A549 (cell line): Measurements from ENCODE around the gene KCNRG. TPM values are rescaled to one million over a fixed set of nuclear protein-coding genes. Genes with fewer than 3 reads are reported as not detected.
A peak's percentile ranks its signal among the peaks of the same experiment; 100 is the strongest.
"Not testable (repeated sequence)": the region's sequence is repeated elsewhere in the genome, so short reads cannot be mapped to it uniquely, and the experiment has no call there.

Experiments
- ATAC-seq, 2 experiments: fragments of 200-7000 bp in 1 of 2; fragments of >200 bp in 1 of 2; cut with Nextera tagmentation in 1 of 2; cut with Tn5 transposase in 1 of 2; 3 replicates each; pipeline versions ENCODE4 v1.8.0 to v1.9.1; 2018 to 2020; ENCODE audit warnings: mild to moderate bottlenecking in 1 of 2, moderate library complexity in 1 of 2
- CTCF ChIA-PET: fragments of 300-600 bp; sonication (Branson Sonifier 250); formaldehyde crosslinking; extraction: SDS; loops from one replicate; lab custom pipeline; 2021; ENCODE audit warnings: antibody characterized with exemption, inconsistent platforms; lab: Yijun Ruan, JAX
- POLR2A ChIA-PET: fragments of 350-600 bp; formaldehyde crosslinking; extraction: SDS; loops from one replicate; lab custom pipeline; 2021; ENCODE audit warnings: antibody characterized with exemption, inconsistent platforms; lab: Yijun Ruan, JAX
- DNase-seq, 2 experiments: peaks; one replicate each; pipeline versions ENCODE4 v3.0.0 to v3.0.0-alpha.2; 2011 to 2016; ENCODE audit warnings: low read depth in 1 of 2, low spot score in 1 of 2
- FAIRE-seq: peaks from 2 replicates; lab custom pipeline; 2011; peaks lifted over from hg19 to GRCh38; lab: Jason Lieb, UNC
- H3K27ac ChIP-seq, 2 experiments: fragments of >200 bp; sonication (Bioruptor Twin); formaldehyde crosslinking; 3 replicates each; pipeline ENCODE4 v1.5.1; 2016 to 2017
- H3K4me1 ChIP-seq: fragments of >200 bp; sonication (Bioruptor Twin); formaldehyde crosslinking; 3 replicates; pipeline ENCODE4 v1.6.1; 2016
- H3K4me2 ChIP-seq: fragments of >200 bp; sonication (Bioruptor Twin); formaldehyde crosslinking; 3 replicates; pipeline ENCODE4 v1.6.1; 2016
- H3K4me3 ChIP-seq: fragments of >200 bp; sonication (Bioruptor Twin); formaldehyde crosslinking; 3 replicates; pipeline ENCODE4 v1.5.1; 2016
- H3K9me3 ChIP-seq: fragments of >200 bp; sonication (Bioruptor Twin); formaldehyde crosslinking; 3 replicates; pipeline ENCODE4 v1.6.1; 2016
- CBX2 ChIP-seq: fragments of 200-600 bp; sonication (generic); IDR thresholded peaks from 2 replicates; pipeline ENCODE4 v1.6.1; 2016; ENCODE audit warnings: low read depth, mild to moderate bottlenecking, borderline replicate concordance
- CEBPB ChIP-seq, 2 experiments: fragments of >200 bp in 1 of 2; sonication (Bioruptor Twin) in 1 of 2; formaldehyde crosslinking in 1 of 2; IDR thresholded peaks; 2 replicates each; pipeline ENCODE4 v1.6.1; 2012 to 2016
- CHD2 ChIP-seq: fragments of 150-350 bp; IDR thresholded peaks from 2 replicates; pipeline ENCODE4 v1.6.1; 2014; ENCODE audit warnings: low read length; ENCODE audit not compliant: partially characterized antibody
- CHD4 ChIP-seq: fragments of 200-600 bp; sonication (generic); IDR thresholded peaks from 2 replicates; pipeline ENCODE4 v1.6.1; 2016; ENCODE audit warnings: antibody characterized with exemption, mild to moderate bottlenecking, borderline replicate concordance
- EP300 ChIP-seq, 2 experiments: fragments of >200 bp; sonication (Bioruptor Twin); formaldehyde crosslinking; IDR thresholded peaks; 2 replicates in 1 of 2; 3 replicates in 1 of 2; pipeline ENCODE4 v1.6.1; 2016 to 2017
- ESRRA ChIP-seq: fragments of 150-350 bp; IDR thresholded peaks from 2 replicates; pipeline ENCODE4 v1.6.1; 2014; ENCODE audit warnings: mild to moderate bottlenecking, low read length, borderline replicate concordance
- FOSB ChIP-seq: fragments of 250-450 bp; sonication (Bioruptor Pico); IDR thresholded peaks from 2 replicates; pipeline ENCODE4 v1.5.0; 2020; ENCODE audit warnings: mild to moderate bottlenecking, moderate library complexity
- FOXS1 ChIP-seq: fragments of 250-450 bp; sonication (Bioruptor Pico); IDR thresholded peaks from 2 replicates; pipeline ENCODE4 v1.5.0; 2020; ENCODE audit warnings: mild to moderate bottlenecking, moderate library complexity
- HOXA7 ChIP-seq: fragments of 250-450 bp; sonication (Bioruptor Pico); IDR thresholded peaks from 2 replicates; pipeline ENCODE4 v1.5.0; 2020; ENCODE audit warnings: mild to moderate bottlenecking, moderate library complexity
- HOXB13 ChIP-seq: fragments of 250-450 bp; sonication (Bioruptor Pico); IDR thresholded peaks from 2 replicates; pipeline ENCODE4 v1.5.0; 2020; ENCODE audit warnings: low read depth, mild to moderate bottlenecking, moderate library complexity
- NPAS2 ChIP-seq: fragments of 250-450 bp; sonication (Bioruptor Pico); IDR thresholded peaks from 2 replicates; pipeline ENCODE4 v1.8.0; 2022; ENCODE audit warnings: mild to moderate bottlenecking, moderate library complexity, borderline replicate concordance
- RARB ChIP-seq: fragments of 250-450 bp; sonication (Bioruptor Pico); IDR thresholded peaks from 2 replicates; pipeline ENCODE4 v1.8.0; 2021; ENCODE audit warnings: mild to moderate bottlenecking, moderate library complexity
- SREBF2 ChIP-seq: fragments of 450-650 bp; IDR thresholded peaks from 2 replicates; pipeline ENCODE4 v1.6.1; 2014; ENCODE audit warnings: mild to moderate bottlenecking, moderate library complexity
- TFCP2L1 ChIP-seq: fragments of 250-450 bp; sonication (Bioruptor Pico); IDR thresholded peaks from 2 replicates; pipeline ENCODE4 v1.5.0; 2021; ENCODE audit warnings: mild to moderate bottlenecking
- ZC3H11A ChIP-seq: fragments of 450-650 bp; IDR thresholded peaks from 2 replicates; pipeline ENCODE4 v1.6.1; 2014; ENCODE audit warnings: antibody characterized with exemption, mild to moderate bottlenecking
- WGBS: methylation state at CpG from one replicate; pipeline ENCODE4 v1.1.6; 2017; ENCODE audit errors: missing lambda C conversion rate; 5-methylcytosine and 5-hydroxymethylcytosine counted together
- polyA plus RNA-seq, 4 experiments: library from polyadenylated mRNA; depleted of rRNA in 3 of 4; stranded (reverse); fragments of >200 nt; fragmentation: RNase III in 1 of 4; extraction: RNeasy Plus Mini Kit Qiagen cat#74134 plus additional on column Dnase treatment in 1 of 4; gene quantifications; 2 replicates in 3 of 4; 3 replicates in 1 of 4; pipeline ENCODE4 v1.2.3, GENCODE V29; 2011 to 2017
- TF ChIP-seq, protein P1 (sequence below): fragments of 200-600 bp; sonication (generic); IDR thresholded peaks from 2 replicates; pipeline ENCODE4 v1.6.1; 2016; ENCODE audit warnings: antibody characterized with exemption, mild to moderate bottlenecking, moderate library complexity
- TF ChIP-seq, protein P2 (sequence below): IDR thresholded peaks from 2 replicates; pipeline ENCODE4 v1.6.1; 2012
- TF ChIP-seq, protein P3 (sequence below): fragments of 450-650 bp; IDR thresholded peaks from 2 replicates; pipeline ENCODE4 v1.6.1; 2014; ENCODE audit warnings: antibody characterized with exemption
- TF ChIP-seq, protein P4 (sequence below): fragments of >200 bp; sonication (Bioruptor Twin); formaldehyde crosslinking; IDR thresholded peaks from 3 replicates; pipeline ENCODE4 v1.5.1; 2016

Gene KCNRG
- polyA plus RNA-seq, 2 of the 4 experiments (the other 2 are of a cell fraction): 0.53 to 1.5 TPM

DNA sequence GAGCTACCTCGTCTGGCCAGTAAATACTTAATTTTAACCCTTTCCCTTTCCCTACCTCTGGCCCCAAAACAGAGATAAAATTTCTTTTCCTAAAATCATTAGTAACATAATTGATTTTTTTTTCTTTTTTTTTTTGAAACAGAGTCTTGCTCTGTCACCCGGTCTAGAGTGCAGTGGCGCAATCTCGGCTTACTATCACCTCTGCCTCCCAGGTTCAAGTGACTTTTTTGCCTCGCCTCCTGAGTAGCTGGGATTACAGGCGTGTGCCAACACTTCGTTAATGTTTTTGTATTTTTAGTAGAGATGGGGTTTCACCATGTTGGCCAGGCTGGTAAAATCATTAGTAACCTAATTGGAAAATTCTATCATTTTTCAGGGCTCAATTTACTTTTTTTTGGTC lies 28.8 kb upstream of the KCNRG start (continued):
- TF ChIP-seq, protein P1, sequence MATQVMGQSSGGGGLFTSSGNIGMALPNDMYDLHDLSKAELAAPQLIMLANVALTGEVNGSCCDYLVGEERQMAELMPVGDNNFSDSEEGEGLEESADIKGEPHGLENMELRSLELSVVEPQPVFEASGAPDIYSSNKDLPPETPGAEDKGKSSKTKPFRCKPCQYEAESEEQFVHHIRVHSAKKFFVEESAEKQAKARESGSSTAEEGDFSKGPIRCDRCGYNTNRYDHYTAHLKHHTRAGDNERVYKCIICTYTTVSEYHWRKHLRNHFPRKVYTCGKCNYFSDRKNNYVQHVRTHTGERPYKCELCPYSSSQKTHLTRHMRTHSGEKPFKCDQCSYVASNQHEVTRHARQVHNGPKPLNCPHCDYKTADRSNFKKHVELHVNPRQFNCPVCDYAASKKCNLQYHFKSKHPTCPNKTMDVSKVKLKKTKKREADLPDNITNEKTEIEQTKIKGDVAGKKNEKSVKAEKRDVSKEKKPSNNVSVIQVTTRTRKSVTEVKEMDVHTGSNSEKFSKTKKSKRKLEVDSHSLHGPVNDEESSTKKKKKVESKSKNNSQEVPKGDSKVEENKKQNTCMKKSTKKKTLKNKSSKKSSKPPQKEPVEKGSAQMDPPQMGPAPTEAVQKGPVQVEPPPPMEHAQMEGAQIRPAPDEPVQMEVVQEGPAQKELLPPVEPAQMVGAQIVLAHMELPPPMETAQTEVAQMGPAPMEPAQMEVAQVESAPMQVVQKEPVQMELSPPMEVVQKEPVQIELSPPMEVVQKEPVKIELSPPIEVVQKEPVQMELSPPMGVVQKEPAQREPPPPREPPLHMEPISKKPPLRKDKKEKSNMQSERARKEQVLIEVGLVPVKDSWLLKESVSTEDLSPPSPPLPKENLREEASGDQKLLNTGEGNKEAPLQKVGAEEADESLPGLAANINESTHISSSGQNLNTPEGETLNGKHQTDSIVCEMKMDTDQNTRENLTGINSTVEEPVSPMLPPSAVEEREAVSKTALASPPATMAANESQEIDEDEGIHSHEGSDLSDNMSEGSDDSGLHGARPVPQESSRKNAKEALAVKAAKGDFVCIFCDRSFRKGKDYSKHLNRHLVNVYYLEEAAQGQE: no peak

DNA sequence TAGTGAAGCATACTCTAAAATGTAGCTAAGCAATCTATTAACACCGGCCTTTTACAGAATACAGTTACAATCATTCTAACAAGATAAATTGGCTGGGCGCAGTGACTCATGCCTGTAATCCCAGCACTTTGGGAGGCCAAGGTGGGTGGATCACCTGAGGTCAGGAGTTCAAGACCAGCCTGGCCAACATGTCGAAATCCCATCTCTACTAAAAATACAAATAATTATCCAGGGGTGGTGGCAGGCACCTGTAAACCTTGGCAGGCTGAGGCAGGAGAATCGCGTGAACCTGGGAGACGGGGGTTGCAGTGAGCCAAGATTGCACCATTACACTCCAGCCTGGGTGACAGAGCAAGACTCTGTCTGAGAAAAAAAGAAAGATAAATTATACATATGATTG lies 24.6 kb upstream of the KCNRG start:
- H3K4me3 ChIP-seq, POLR2A ChIA-PET, DNase-seq, H3K27ac ChIP-seq, H3K9me3 ChIP-seq, FAIRE-seq, H3K4me2 ChIP-seq, H3K4me1 ChIP-seq, ATAC-seq: not testable (repeated sequence)
- 97% methylated on average over 6 of the region's 6 CpGs for WGBS
- CTCF ChIA-PET: interaction anchor here (1.3 kb wide), 1 partner anchor 14 kb away, joined by 4 read pairs; no protein-coding TSS in a partner anchor

DNA sequence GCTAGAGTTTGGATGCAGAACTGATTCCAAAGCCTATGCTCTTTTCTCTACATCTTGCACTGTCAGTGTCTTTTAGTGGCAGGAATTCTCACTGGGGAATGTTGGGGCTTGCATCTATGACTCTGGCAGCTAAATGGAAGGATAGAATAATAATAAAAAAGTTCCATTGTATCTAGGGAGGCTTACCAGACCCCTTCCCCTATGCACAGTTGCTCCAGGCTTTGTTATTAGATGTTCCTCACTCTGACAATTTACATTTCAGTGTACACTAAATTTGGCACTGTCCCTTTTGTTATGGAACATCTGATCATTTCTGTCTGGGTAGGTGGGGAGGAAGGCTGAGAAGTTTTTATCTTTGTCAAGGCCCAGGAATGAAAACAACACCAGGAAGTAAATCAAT lies 22.1 kb upstream of the KCNRG start:
- FAIRE-seq: no peak
- TF ChIP-seq ESRRA (no peak), HOXB13 (no peak), CHD4 (no peak), RARB (CRISPR knock-in tag) (no peak)
- TF ChIP-seq, protein P2, sequence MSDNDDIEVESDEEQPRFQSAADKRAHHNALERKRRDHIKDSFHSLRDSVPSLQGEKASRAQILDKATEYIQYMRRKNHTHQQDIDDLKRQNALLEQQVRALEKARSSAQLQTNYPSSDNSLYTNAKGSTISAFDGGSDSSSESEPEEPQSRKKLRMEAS: no peak
- TF ChIP-seq, all 56 proteins: peak for 0
- POLR2A ChIA-PET: no interaction called here
- Histone ChIP-seq H3K9me3 (no peaks in the 10 kb centered on the region), H3K4me2 (no peak overlapping the region), H3K4me1 (peaks cover 10% of the 10 kb centered on the region), H3K27ac (no peak overlapping the region), H3K4me3 (no peak overlapping the region)
- ATAC-seq (no peak), DNase-seq (no peak)
- CTCF ChIA-PET: no interaction called here

DNA sequence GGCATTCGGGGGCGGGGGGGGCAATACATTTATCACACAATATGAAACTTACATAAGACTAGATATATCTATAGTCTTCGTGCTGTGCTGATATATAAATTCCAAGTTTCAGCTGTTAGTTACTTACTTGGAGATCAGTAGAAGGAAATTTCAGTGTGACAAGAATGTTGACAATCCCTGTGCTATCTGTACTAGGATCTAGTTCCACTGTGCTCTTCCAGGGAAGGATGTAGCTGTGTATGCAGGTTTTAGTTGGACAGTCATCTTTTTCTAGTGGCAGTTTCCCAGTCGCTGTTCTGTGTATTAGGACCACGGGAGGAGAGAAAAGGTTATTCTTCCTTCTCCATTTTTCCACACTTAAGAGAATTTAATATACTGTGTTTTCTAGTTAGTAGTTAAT lies 21.6 kb upstream of the KCNRG start:
- Histone ChIP-seq H3K9me3 (no peaks in the 10 kb centered on the region), H3K4me1 (peaks cover 15% of the 10 kb centered on the region), H3K4me3 (no peak overlapping the region), H3K27ac (no peak overlapping the region), H3K4me2 (no peak overlapping the region)
- FAIRE-seq (no peak), DNase-seq (no peak), ATAC-seq (no peak)
- WGBS: 73% methylated on average over 5 of the region's 5 CpGs
- TF ChIP-seq NPAS2 (CRISPR knock-in tag) (no peak), EP300 (IDR thresholded peaks at IDR 0.05) (no peak), TFCP2L1 (no peak)
- ChIA-PET POLR2A (no interaction called here), CTCF (no interaction called here)

DNA sequence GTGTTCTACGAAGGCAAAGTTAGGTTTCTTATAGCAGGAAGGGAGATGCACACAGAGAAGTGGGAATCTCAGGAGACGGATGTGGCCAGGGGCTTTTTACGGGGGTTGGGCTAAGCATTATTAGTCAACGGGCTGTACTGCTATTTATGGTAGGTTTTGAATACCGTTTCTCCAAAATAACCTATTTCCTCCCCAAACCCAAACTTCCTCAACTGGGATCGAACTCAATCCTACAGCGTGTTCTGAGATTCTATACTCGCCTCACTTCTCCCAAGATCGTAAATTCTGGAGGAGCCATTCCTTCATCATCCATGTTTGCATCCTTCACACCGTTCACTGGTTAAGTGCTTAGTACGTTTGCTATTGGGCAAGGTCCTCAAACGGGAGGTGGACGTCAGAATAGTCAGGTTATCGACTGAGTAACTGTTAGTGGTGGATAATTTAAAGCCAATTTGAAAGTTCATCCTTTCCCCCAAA lies 19.6 kb upstream of the KCNRG start:
- WGBS: 72% methylated on average over 14 of the region's 14 CpGs
- H3K9me3 ChIP-seq: no peaks in the 10 kb centered on the region
- peak overlapping the region; percentile 99 to 100 for H3K27ac ChIP-seq
- peak overlapping the region; percentile 74 for H3K4me3 ChIP-seq
- CTCF ChIA-PET: interaction anchor here (0.6 kb wide), 1 partner anchor 536 kb away, joined by 3 read pairs; no protein-coding TSS in a partner anchor
- no peak for FAIRE-seq
- peak overlapping the region; percentile 95 for H3K4me2 ChIP-seq
- H3K4me1 ChIP-seq: peaks cover 18% of the 10 kb centered on the region
- no peak for DNase-seq
- ATAC-seq: no peak
- no peak for TF ChIP-seq CBX2
- TF ChIP-seq, protein P3, sequence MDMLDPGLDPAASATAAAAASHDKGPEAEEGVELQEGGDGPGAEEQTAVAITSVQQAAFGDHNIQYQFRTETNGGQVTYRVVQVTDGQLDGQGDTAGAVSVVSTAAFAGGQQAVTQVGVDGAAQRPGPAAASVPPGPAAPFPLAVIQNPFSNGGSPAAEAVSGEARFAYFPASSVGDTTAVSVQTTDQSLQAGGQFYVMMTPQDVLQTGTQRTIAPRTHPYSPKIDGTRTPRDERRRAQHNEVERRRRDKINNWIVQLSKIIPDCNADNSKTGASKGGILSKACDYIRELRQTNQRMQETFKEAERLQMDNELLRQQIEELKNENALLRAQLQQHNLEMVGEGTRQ: no peak
- no peak for TF ChIP-seq NPAS2 (CRISPR knock-in tag)
- TF ChIP-seq CHD2: no peak
- no peak for TF ChIP-seq CEBPB (IDR thresholded peaks at IDR 0.05)
- no peak for TF ChIP-seq ZC3H11A
- TF ChIP-seq, protein P4, sequence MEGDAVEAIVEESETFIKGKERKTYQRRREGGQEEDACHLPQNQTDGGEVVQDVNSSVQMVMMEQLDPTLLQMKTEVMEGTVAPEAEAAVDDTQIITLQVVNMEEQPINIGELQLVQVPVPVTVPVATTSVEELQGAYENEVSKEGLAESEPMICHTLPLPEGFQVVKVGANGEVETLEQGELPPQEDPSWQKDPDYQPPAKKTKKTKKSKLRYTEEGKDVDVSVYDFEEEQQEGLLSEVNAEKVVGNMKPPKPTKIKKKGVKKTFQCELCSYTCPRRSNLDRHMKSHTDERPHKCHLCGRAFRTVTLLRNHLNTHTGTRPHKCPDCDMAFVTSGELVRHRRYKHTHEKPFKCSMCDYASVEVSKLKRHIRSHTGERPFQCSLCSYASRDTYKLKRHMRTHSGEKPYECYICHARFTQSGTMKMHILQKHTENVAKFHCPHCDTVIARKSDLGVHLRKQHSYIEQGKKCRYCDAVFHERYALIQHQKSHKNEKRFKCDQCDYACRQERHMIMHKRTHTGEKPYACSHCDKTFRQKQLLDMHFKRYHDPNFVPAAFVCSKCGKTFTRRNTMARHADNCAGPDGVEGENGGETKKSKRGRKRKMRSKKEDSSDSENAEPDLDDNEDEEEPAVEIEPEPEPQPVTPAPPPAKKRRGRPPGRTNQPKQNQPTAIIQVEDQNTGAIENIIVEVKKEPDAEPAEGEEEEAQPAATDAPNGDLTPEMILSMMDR: no peak
- no peak for TF ChIP-seq SREBF2
- no peak for TF ChIP-seq FOXS1 (CRISPR knock-in tag)
- TF ChIP-seq FOSB (CRISPR knock-in tag): no peak
- TF ChIP-seq HOXA7 (CRISPR knock-in tag): no peak
- POLR2A ChIA-PET: interaction anchor here (2.7 kb wide), 1 partner anchor 130 kb away, joined by 16 read pairs; no protein-coding TSS in a partner anchor
